Measurements from ENCODE around the gene DPYD. TPM values are rescaled to one million over a fixed set of nuclear protein-coding genes. Genes with fewer than 3 reads are reported as not detected.

DPYD gene
- 10.3 and 12.6 TPM in 2 replicates for total RNA-seq

- peak; percentile 80 for DNase-seq
- Mint-ChIP-seq H3K27ac (peak within 1 kb of the TSS; percentile 89), H3K27me3 (no peaks in the 10 kb centered on the region), H3K9me3 (no peaks in the 10 kb centered on the region), H3K4me3 (peak within 1 kb of the TSS; percentile 93), H3K36me3 (ENCODE audit: low read depth) (peaks cover 2% of the 10 kb centered on the region), H3K4me1 (peaks cover 22% of the 10 kb centered on the region)
- POLR2A ChIA-PET: interaction anchor here (0.8 to 2.6 kb wide), 5 partner anchors 10 to 73 kb away, joined by 3 to 19 read pairs (median 7); no protein-coding TSS in a partner anchor
- CTCF ChIA-PET: no interaction called here
- no peak for TF ChIP-seq CTCF (IDR thresholded peaks at IDR 0.05)
- intact Hi-C loops (cut with micrococcal nuclease): loop anchor here (1.0 to 5.0 kb wide), 4 partner anchors 73 to 1200 kb away; partner anchors contain the start of gene PTBP2
- ATAC-seq (ENCODE audit: low read depth): peak; percentile 89
Observed at GRCh38 chr1:97920832-97921571, at the start of gene DPYD. Gene DPYD, minus strand, starts transcription at chr1:97921034. Its CDS starts 112 bp downstream, at chr1:97920922.

GRCh38 chr1:97960470-97960869 is 39.6 kb upstream of the DPYD start:
- TF ChIP-seq CTCF (IDR thresholded peaks at IDR 0.05): no peak
- peaks cover 4% of the 10 kb centered on the region for H3K27me3 Mint-ChIP-seq
- no peaks in the 10 kb centered on the region for H3K9me3 Mint-ChIP-seq
- H3K4me1 Mint-ChIP-seq: no peaks in the 10 kb centered on the region
- DNase-seq (no peak), ATAC-seq (ENCODE audit: low read depth) (no peak)
- H3K27ac Mint-ChIP-seq: no peak overlapping the region
- no peak overlapping the region for H3K4me3 Mint-ChIP-seq
- intact Hi-C loops (cut with micrococcal nuclease): no loop called here
- ChIA-PET CTCF (no interaction called here), POLR2A (no interaction called here)
- no peaks in the 10 kb centered on the region for H3K36me3 Mint-ChIP-seq (ENCODE audit: low read depth)

GRCh38 chr1:97947695-97948094 is 26.9 kb upstream of the DPYD start:
- H3K27me3 Mint-ChIP-seq: peaks cover 4% of the 10 kb centered on the region
- ChIA-PET CTCF (no interaction called here), POLR2A (no interaction called here)
- ATAC-seq (ENCODE audit: low read depth): no peak
- no peaks in the 10 kb centered on the region for H3K9me3 Mint-ChIP-seq
- no peak for TF ChIP-seq CTCF (IDR thresholded peaks at IDR 0.05)
- intact Hi-C loops (cut with micrococcal nuclease): no loop called here
- H3K27ac Mint-ChIP-seq: no peak overlapping the region
- no peak for DNase-seq
- no peaks in the 10 kb centered on the region for H3K36me3 Mint-ChIP-seq (ENCODE audit: low read depth)
- no peaks in the 10 kb centered on the region for H3K4me1 Mint-ChIP-seq
- no peak overlapping the region for H3K4me3 Mint-ChIP-seq

- H3K4me3 Mint-ChIP-seq: no peak overlapping the region
- no peaks in the 10 kb centered on the region for H3K4me1 Mint-ChIP-seq
- ChIA-PET POLR2A (no interaction called here), CTCF (no interaction called here)
- H3K36me3 Mint-ChIP-seq (ENCODE audit: low read depth): no peaks in the 10 kb centered on the region
- H3K27me3 Mint-ChIP-seq: peaks cover 4% of the 10 kb centered on the region
- no peak overlapping the region for H3K27ac Mint-ChIP-seq
- H3K9me3 Mint-ChIP-seq: no peaks in the 10 kb centered on the region
- DNase-seq (no peak), ATAC-seq (ENCODE audit: low read depth) (no peak)
- no peak for TF ChIP-seq CTCF (IDR thresholded peaks at IDR 0.05)
- intact Hi-C loops (cut with micrococcal nuclease): no loop called here
Observed at GRCh38 chr1:97943354-97943753, 22.5 kb upstream of the DPYD start.

GRCh38 chr1:97942161-97943123 is 21.6 kb upstream of the DPYD start:
- Mint-ChIP-seq H3K27ac (no peak overlapping the region), H3K27me3 (peaks cover 4% of the 10 kb centered on the region), H3K9me3 (no peaks in the 10 kb centered on the region), H3K4me3 (no peak overlapping the region), H3K36me3 (ENCODE audit: low read depth) (no peaks in the 10 kb centered on the region), H3K4me1 (no peaks in the 10 kb centered on the region)
- intact Hi-C loops (cut with micrococcal nuclease): no loop called here
- ChIA-PET CTCF (no interaction called here), POLR2A (no interaction called here)
- no peak for DNase-seq
- TF ChIP-seq CTCF (IDR thresholded peaks at IDR 0.05): no peak
- ATAC-seq (ENCODE audit: low read depth): no peak

Measured in activated B cell treated with CpG ODN at 0.5 μM for 24 hours (primary cell).